GM06990 (cell line): ENCODE results near the gene RPS6KA5.

Experiments
- DNase-seq: peaks from one replicate; pipeline ENCODE4 v3.0.0-alpha.2; 2011; ENCODE audit not compliant: insufficient read length; ENCODE audit errors: extremely low read depth
- H3K27me3 ChIP-seq: replicated peaks from 2 replicates; pipeline ENCODE4 v1.6.0; 2011; ENCODE audit warnings: low read length; ENCODE audit not compliant: control insufficient read depth, insufficient read depth
- H3K36me3 ChIP-seq: 2 replicates; pipeline ENCODE4 v1.5.1; 2011; ENCODE audit warnings: low read length; ENCODE audit not compliant: control insufficient read depth, insufficient read depth
- H3K4me3 ChIP-seq: replicated peaks from 2 replicates; pipeline ENCODE4 v1.5.1; 2011; ENCODE audit warnings: low read depth, mild to moderate bottlenecking, control low read depth, low read length
- CTCF ChIP-seq: IDR thresholded peaks from 2 replicates; pipeline ENCODE4 v1.5.1; 2011; ENCODE audit warnings: low read length, control low read depth, mild to moderate bottlenecking, inconsistent platforms; ENCODE audit not compliant: insufficient read depth, poor library complexity, severe bottlenecking

RPS6KA5 gene

GRCh38 chr14:90807060-90807459 is 253.4 kb downstream of the RPS6KA5 start:
- no peak for TF ChIP-seq CTCF
- no peaks in the 10 kb centered on the region for H3K36me3 ChIP-seq

GRCh38 chr14:90805662-90806540 is 254.5 kb downstream of the RPS6KA5 start:
- H3K27me3 ChIP-seq: no peaks in the 10 kb centered on the region
- no peaks in the 10 kb centered on the region for H3K36me3 ChIP-seq
- no peak for DNase-seq
- H3K4me3 ChIP-seq: no peak overlapping the region
- TF ChIP-seq CTCF: no peak

More at GRCh38 chr14:90807060-90807459, 253.4 kb downstream of the RPS6KA5 start:
- H3K4me3 ChIP-seq: no peak overlapping the region
- no peak for DNase-seq
- no peaks in the 10 kb centered on the region for H3K27me3 ChIP-seq

- H3K27me3 ChIP-seq: no peaks in the 10 kb centered on the region
- TF ChIP-seq CTCF: no peak
- no peak for DNase-seq
These were observed 255.4 kb downstream of the RPS6KA5 start for GRCh38 chr14:90805084-90805391.

GRCh38 chr14:90804292-90805083 is 256.0 kb downstream of the RPS6KA5 start:
- no peaks in the 10 kb centered on the region for H3K36me3 ChIP-seq
- no peak overlapping the region for H3K4me3 ChIP-seq
- DNase-seq: no peak

More at GRCh38 chr14:90805084-90805391, 255.4 kb downstream of the RPS6KA5 start:
- H3K4me3 ChIP-seq: no peak overlapping the region
- H3K36me3 ChIP-seq: no peaks in the 10 kb centered on the region

GRCh38 chr14:90803249-90803648 is 257.2 kb downstream of the RPS6KA5 start:
- no peak for DNase-seq
- Histone ChIP-seq H3K27me3 (no peaks in the 10 kb centered on the region), H3K4me3 (no peak overlapping the region), H3K36me3 (no peaks in the 10 kb centered on the region)
- no peak for TF ChIP-seq CTCF

More at GRCh38 chr14:90804292-90805083, 256.0 kb downstream of the RPS6KA5 start:
- TF ChIP-seq CTCF: no peak
- no peaks in the 10 kb centered on the region for H3K27me3 ChIP-seq
